GM18511 (cell line): ENCODE measurements around the gene C1QL1.

Source experiments
- ATAC-seq: cut with Tn5 transposase; IDR thresholded peaks from one replicate; pipeline ENCODE4 v1.9.1; 2021; ENCODE audit warnings: mild to moderate bottlenecking, moderate library complexity; ENCODE audit not compliant: unreplicated experiment

Gene C1QL1

GRCh38 chr17:44915862-44916780 lies 52.0 kb downstream of the C1QL1 start:
- ATAC-seq, result no peak

- no peak for ATAC-seq
These were observed 52.8 kb downstream of the C1QL1 start, which contains the start of gene GFAP for GRCh38 chr17:44915321-44915726. TSS of gene GFAP (minus strand) at chr17:44915500. CDS start at chr17:44915486, 14 bp downstream.

- ATAC-seq, result no peak
These were observed 53.3 kb downstream of the C1QL1 start for GRCh38 chr17:44914698-44915271.

GRCh38 chr17:44914148-44914547 lies 54.0 kb downstream of the C1QL1 start:
- no peak for ATAC-seq

GRCh38 chr17:44913676-44914075 lies 54.4 kb downstream of the C1QL1 start:
- no peak for ATAC-seq

GRCh38 chr17:44912763-44913544 lies 55.1 kb downstream of the C1QL1 start:
- ATAC-seq, result no peak

- no peak for ATAC-seq
These were observed 56.7 kb downstream of the C1QL1 start for GRCh38 chr17:44911133-44912001.

GRCh38 chr17:44910231-44911106 lies 57.6 kb downstream of the C1QL1 start:
- no peak for ATAC-seq
